ENCODE measurements around the gene SPIN1. TPM values are rescaled to one million over a fixed set of nuclear protein-coding genes. Genes with fewer than 3 reads are reported as not detected.

Gene SPIN1
- total and polyA plus RNA-seq, 2 experiments from 2014 or later: 49.0 to 158 TPM

GRCh38 chr9:88418025-88418424 is 29.8 kb downstream of the SPIN1 start:
- peak; percentile 81 for DNase-seq (ENCODE audit: low spot score)
- H3K27me3 ChIP-seq (ENCODE audit: insufficient read depth): no peaks in the 10 kb centered on the region
- H3K27ac Mint-ChIP-seq: peak overlapping the region; percentile 71

More at GRCh38 chr9:88418025-88418424, 29.8 kb downstream of the SPIN1 start:
- Histone ChIP-seq H4K20me1 (replicated peaks; ENCODE audit: insufficient read depth) (no peaks in the 10 kb centered on the region), H3K4me1 (ENCODE audit: insufficient read depth) (peaks cover 33% of the 10 kb centered on the region), H3K4me3 (peak overlapping the region; percentile 4; the same call in 1 of the 2 replicates), H3K4me2 (peak overlapping the region; percentile 1), H3K9me2 (ENCODE audit: insufficient read depth) (no peaks in the 10 kb centered on the region), H3F3A (replicated peaks; ENCODE audit: low read depth) (no peaks in the 10 kb centered on the region; the same call in 1 of the 2 replicates), H3K27ac (ENCODE audit: low read depth) (peak overlapping the region; percentile 87), H3K79me2 (replicated peaks; ENCODE audit: insufficient read depth) (peaks cover 96% of the 10 kb centered on the region), H2AFZ (no peak overlapping the region), H3K36me3 (ENCODE audit: insufficient read depth) (peaks cover 26% of the 10 kb centered on the region)
- peak overlapping the region; percentile 33; the same call in 1 of the 3 replicates for H3K4me3 Mint-ChIP-seq
- H3K36me3 Mint-ChIP-seq (ENCODE audit: low read depth): peaks cover 24% of the 10 kb centered on the region
- TF ChIP-seq JUNB (IDR thresholded peaks at IDR 0.05; ENCODE audit: unreplicated experiment) (no peak), ZNF331 (CRISPR knock-in tag; IDR thresholded peaks at IDR 0.05; ENCODE audit: low read depth) (no peak), ZNF114 (CRISPR knock-in tag; IDR thresholded peaks at IDR 0.05) (no peak), ETS1 (IDR thresholded peaks at IDR 0.05) (peak; percentile 53; the same call in 1 of the 2 replicates), CTCF (conservative IDR thresholded peaks at IDR 0.05; ENCODE audit: low read depth in 2 of 2) (no peak), ZNF462 (CRISPR knock-in tag; IDR thresholded peaks at IDR 0.05) (no peak), NANOG (IDR thresholded peaks at IDR 0.05; ENCODE audit: borderline replicate concordance) (peak; percentile 99)
- peaks cover 74% of the 10 kb centered on the region for H3K9me3 Mint-ChIP-seq
- H3K27me3 Mint-ChIP-seq (ENCODE audit: insufficient read depth, low read depth, poor library complexity): peaks cover 10% of the 10 kb centered on the region
- H3K4me1 Mint-ChIP-seq: peaks cover 23% of the 10 kb centered on the region
- peak; percentile 87 for ATAC-seq
